Measurements from ENCODE around the gene BLOC1S5.
"Not testable (repeated sequence)": the region's sequence is repeated elsewhere in the genome, so short reads cannot be mapped to it uniquely, and the experiment has no call there.

Gene BLOC1S5

GRCh38 chr6:7992002-7992815 lies 72.0 kb downstream of the BLOC1S5 start:
- DNase-seq (ENCODE audit: low read depth in 2 of 2) = no peak

DNA sequence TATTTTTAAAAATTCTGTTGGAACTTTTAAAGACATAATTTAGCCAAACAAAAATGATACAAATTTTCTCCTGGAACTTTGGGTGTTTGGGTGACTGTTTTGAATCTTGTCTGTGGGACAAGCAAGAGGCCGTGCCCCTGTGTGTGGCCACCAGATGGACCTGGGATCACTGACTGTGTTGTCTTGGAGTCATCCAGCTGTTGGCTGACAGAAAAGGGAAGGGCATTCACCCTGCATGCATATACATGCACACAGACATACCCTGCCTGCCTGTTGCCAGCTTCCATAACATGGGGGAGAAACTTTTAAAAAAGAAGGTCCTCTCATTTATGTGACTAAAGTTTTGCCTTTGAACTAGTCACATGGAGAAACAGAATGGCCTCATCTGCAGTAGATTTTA lies 72.7 kb downstream of the BLOC1S5 start:
- no peak for DNase-seq (ENCODE audit: low read depth in 2 of 2)

DNA sequence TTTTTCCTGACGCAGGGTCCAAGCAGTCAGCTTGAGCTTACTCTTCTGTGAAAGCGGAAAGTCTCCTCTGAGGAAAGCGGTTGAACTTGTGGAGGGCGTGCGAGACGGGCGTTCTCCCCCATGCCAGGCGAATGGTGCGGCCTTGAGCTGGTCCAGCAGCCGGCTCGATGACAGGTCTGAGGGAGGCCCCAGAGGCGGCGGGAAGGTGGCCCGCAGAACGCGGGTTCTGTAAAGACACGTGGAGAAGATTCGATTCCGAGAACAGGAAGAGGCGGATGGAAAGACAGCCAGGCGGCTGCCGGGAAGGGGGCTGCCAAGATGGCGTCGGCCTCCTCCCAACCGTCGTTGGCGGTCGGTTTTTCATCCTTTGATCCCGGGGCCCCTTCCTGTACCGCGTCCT lies 78.0 kb downstream of the BLOC1S5 start:
- no peak for DNase-seq (ENCODE audit: low read depth in 2 of 2)

DNA sequence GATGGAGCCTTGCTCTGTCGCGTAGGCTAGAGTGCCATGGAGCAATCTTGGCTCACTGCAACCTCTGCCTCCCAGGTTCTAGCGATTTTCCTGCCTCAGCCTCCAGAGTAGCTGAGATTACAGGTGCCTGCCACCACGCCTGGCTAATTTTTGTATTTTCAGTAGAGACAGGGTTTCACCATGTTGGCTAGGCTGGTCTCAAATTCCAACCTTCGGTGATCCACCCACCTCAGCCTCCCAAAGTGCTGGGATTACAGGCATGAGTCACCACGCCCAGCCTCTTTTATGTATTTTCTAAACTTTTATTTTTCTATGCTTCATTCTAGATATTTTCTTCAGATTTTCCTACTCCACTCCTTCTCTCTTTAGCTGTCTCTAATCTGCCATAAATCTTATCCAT lies 80.2 kb downstream of the BLOC1S5 start:
- not testable (repeated sequence) for DNase-seq (ENCODE audit: low read depth in 2 of 2)

- no peak for DNase-seq (ENCODE audit: low read depth in 2 of 2)
Observed at GRCh38 chr6:7979831-7980230, 84.4 kb downstream of the BLOC1S5 start.

DNA sequence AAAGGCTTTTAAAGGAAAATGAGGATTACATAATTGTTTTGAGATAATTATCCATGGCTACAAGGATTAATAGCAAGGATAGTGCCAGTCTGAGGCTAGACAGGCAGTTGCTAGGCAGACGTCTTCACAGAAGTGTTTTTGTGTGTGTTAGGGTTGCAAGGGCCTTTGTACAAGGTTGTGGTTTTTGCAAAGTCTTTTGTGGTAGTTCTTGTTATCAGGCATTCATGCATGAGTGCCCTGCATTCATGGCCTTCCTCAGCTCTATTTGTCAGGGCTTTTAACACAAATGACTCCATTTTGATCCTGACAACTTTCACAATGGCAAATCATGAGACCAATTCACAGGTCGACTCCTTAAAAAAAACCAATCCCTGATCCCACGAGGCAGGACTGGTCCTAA lies 85.5 kb downstream of the BLOC1S5 start:
- DNase-seq (ENCODE audit: low read depth in 2 of 2) = no peak

GRCh38 chr6:7976485-7977056 lies 87.6 kb downstream of the BLOC1S5 start:
- DNase-seq (ENCODE audit: low read depth in 2 of 2) = no peak

GRCh38 chr6:7975764-7976146 lies 88.4 kb downstream of the BLOC1S5 start:
- DNase-seq (ENCODE audit: low read depth in 2 of 2) = no peak

- DNase-seq (ENCODE audit: low read depth in 2 of 2) = no peak
Observed at GRCh38 chr6:7974938-7975763, 89.0 kb downstream of the BLOC1S5 start.

DNA sequence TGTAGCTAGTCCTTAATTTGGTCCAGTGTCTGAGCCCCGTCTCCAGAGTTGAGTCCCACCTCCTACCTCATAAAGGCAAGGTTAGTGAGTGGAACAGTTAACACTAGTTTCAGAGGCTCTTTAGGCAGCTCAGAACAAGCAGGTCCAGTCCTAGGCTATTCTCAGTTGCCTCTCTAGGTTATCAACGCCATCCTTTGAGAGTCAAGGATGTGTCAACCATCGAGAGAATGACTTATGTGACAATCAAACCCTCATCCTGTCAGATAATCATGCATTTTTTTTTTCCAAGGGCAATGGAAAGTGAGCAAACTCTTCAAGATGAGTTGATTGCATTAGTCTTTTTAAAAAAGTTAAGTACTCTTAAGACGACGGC lies 89.6 kb downstream of the BLOC1S5 start:
- DNase-seq (ENCODE audit: low read depth in 2 of 2) = no peak

- no peak for DNase-seq (ENCODE audit: low read depth in 2 of 2)
Observed at GRCh38 chr6:7973584-7973983, 90.6 kb downstream of the BLOC1S5 start.

GRCh38 chr6:7971499-7971898 lies 92.7 kb downstream of the BLOC1S5 start:
- DNase-seq (ENCODE audit: low read depth in 2 of 2) = no peak

DNA sequence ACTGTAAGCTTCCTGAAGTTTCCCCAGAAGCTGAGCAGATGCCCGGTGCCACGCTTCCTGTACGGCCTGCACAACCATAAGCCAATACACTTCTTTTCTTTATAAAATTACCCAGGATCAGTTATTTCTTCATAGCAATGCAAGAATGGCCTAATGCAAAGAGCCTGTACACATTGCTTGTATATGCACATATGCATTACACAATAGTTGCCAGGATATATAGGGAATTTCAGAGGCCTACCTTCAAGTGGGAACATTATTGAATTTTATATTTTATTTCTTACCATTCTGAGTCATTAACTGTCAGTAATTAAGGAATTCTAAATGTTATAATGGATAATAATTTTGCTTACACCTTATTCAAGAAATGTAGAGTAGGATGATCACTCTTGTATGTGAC lies 93.6 kb downstream of the BLOC1S5 start:
- no peak for DNase-seq (ENCODE audit: low read depth in 2 of 2)
